ENCODE data around the gene KCTD15.

The KCTD15 gene

DNA sequence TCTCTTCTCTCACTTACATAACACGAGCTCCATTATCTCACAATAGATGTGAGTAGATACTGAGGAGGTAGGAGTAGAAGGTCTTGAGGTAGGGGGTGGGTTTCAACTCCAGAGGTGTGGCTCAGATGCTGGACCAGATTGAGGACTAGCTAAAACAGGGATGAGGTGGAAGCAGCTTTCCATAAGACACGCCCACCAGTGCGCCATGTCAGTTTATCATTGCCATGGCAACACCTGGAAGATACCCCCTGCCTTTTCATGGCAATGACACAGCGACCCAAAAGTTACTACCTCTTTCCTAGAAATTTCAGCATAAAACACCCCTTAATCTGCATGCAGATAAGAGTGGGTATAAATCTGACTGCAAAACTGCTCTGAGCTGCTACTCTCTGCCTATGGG lies 44.1 kb downstream of the KCTD15 start:
- Mint-ChIP-seq H3K27ac (no peak overlapping the region), H3K4me1 (no peaks in the 10 kb centered on the region), H3K4me3 (no peak overlapping the region), H3K36me3 (ENCODE audit: low read depth) (no peaks in the 10 kb centered on the region), H3K27me3 (ENCODE audit: low read depth, poor library complexity) (peaks cover 13% of the 10 kb centered on the region), H3K9me3 (no peaks in the 10 kb centered on the region)
- TF ChIP-seq, protein P1, sequence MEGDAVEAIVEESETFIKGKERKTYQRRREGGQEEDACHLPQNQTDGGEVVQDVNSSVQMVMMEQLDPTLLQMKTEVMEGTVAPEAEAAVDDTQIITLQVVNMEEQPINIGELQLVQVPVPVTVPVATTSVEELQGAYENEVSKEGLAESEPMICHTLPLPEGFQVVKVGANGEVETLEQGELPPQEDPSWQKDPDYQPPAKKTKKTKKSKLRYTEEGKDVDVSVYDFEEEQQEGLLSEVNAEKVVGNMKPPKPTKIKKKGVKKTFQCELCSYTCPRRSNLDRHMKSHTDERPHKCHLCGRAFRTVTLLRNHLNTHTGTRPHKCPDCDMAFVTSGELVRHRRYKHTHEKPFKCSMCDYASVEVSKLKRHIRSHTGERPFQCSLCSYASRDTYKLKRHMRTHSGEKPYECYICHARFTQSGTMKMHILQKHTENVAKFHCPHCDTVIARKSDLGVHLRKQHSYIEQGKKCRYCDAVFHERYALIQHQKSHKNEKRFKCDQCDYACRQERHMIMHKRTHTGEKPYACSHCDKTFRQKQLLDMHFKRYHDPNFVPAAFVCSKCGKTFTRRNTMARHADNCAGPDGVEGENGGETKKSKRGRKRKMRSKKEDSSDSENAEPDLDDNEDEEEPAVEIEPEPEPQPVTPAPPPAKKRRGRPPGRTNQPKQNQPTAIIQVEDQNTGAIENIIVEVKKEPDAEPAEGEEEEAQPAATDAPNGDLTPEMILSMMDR (IDR thresholded peaks at IDR 0.05): no peak
- no peak for DNase-seq

- TF ChIP-seq, protein P1 (IDR thresholded peaks at IDR 0.05): no peak
- Mint-ChIP-seq H3K36me3 (ENCODE audit: low read depth) (no peaks in the 10 kb centered on the region), H3K4me1 (no peaks in the 10 kb centered on the region), H3K9me3 (no peaks in the 10 kb centered on the region), H3K27ac (peak overlapping the region; percentile 39), H3K4me3 (no peak overlapping the region), H3K27me3 (ENCODE audit: low read depth, poor library complexity) (peaks cover 13% of the 10 kb centered on the region)
- DNase-seq: no peak
These were observed 45.0 kb downstream of the KCTD15 start for GRCh38 chr19:33841685-33842084.

DNA sequence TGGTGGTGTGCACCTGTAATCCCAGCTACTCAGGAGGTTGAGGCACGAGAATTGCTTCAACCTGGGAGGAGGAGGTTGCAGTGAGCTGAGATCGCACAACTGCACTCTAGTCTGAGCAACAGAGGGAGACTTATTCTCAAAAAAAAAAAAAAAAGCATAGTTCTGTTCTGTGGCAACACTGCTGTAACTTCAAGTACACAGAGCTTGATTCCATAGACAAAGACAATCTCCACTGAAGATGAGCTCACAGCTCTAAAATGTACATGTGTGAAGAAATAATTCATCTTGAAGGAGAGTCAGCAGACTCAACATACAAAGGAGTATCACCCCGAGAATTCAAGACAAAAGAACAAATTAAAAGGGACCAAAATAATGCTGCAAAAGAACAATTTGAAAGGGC lies 47.8 kb downstream of the KCTD15 start:
- Mint-ChIP-seq H3K36me3 (ENCODE audit: low read depth) (no peaks in the 10 kb centered on the region), H3K27me3 (ENCODE audit: low read depth, poor library complexity) (peaks cover 13% of the 10 kb centered on the region), H3K27ac (no peak overlapping the region), H3K4me3 (no peak overlapping the region), H3K4me1 (no peaks in the 10 kb centered on the region), H3K9me3 (no peaks in the 10 kb centered on the region)
- TF ChIP-seq, protein P1 (IDR thresholded peaks at IDR 0.05): no peak
- DNase-seq: no peak

- peaks cover 5% of the 10 kb centered on the region for H3K36me3 Mint-ChIP-seq (ENCODE audit: low read depth)
- no peak overlapping the region for H3K4me3 Mint-ChIP-seq
- peaks cover 6% of the 10 kb centered on the region for H3K9me3 Mint-ChIP-seq
- no peaks in the 10 kb centered on the region for H3K4me1 Mint-ChIP-seq
- DNase-seq: no peak
- H3K27me3 Mint-ChIP-seq (ENCODE audit: low read depth, poor library complexity): peaks cover 9% of the 10 kb centered on the region
- H3K27ac Mint-ChIP-seq: no peak overlapping the region
- TF ChIP-seq, protein P1 (IDR thresholded peaks at IDR 0.05): no peak
These were observed 48.8 kb downstream of the KCTD15 start for GRCh38 chr19:33845498-33845897.

DNA sequence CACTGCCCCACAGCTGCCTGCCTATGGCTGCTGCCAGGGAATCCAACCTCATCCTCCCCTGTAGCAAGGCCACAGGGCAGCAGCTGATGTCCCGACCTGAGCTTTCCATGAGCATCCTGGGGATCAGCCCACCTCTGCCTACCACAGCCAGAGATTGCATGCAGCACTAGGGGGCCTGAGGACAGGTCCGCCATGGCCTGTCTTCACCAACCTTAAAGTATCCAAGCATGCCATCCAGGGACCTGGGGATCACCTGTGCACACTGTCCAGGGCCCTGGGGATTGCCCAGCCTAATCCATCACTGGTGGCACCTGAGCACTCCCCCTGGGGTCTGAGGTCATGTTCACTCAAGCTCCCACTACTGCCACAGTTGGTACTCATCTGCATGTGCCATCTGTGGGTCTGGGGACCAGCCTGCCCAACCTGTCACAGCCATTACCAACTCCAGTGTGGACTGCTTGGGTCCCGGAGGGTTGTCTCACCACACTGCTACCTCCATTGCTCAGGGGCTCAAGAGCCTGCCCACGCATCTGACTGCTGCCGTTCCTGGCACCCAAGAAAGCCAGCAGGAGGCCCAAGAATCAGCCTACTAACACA lies 53.0 kb downstream of the KCTD15 start:
- no peak for DNase-seq
- Mint-ChIP-seq H3K36me3 (ENCODE audit: low read depth) (peaks cover 14% of the 10 kb centered on the region), H3K27ac (no peak overlapping the region), H3K4me1 (no peaks in the 10 kb centered on the region), H3K9me3 (peaks cover 27% of the 10 kb centered on the region), H3K27me3 (ENCODE audit: low read depth, poor library complexity) (peaks cover 21% of the 10 kb centered on the region), H3K4me3 (no peak overlapping the region)
- TF ChIP-seq, protein P1 (IDR thresholded peaks at IDR 0.05): no peak

GRCh38 chr19:33859016-33859415 lies 62.3 kb downstream of the KCTD15 start:
- no peaks in the 10 kb centered on the region for H3K9me3 Mint-ChIP-seq
- TF ChIP-seq, protein P1 (IDR thresholded peaks at IDR 0.05): no peak
- no peaks in the 10 kb centered on the region for H3K36me3 Mint-ChIP-seq (ENCODE audit: low read depth)
- DNase-seq: no peak
- peaks cover 29% of the 10 kb centered on the region for H3K27me3 Mint-ChIP-seq (ENCODE audit: low read depth, poor library complexity)
- peaks cover 5% of the 10 kb centered on the region for H3K4me1 Mint-ChIP-seq
- no peak overlapping the region for H3K27ac Mint-ChIP-seq
- H3K4me3 Mint-ChIP-seq: no peak overlapping the region

Data from nephron progenitor cell (in vitro differentiated cells).